ENCODE data around the gene IFI27L1. TPM values are rescaled to one million over a fixed set of nuclear protein-coding genes. Genes with fewer than 3 reads are reported as not detected.

The IFI27L1 gene
- total RNA-seq, 6 experiments from 2014 or later = 22.3 to 28.2 (median 23.7) TPM

GRCh38 chr14:94115631-94116030 is 34.5 kb downstream of the IFI27L1 start:
- Mint-ChIP-seq H3K27me3 (ENCODE audit: insufficient read depth) (peaks cover 19% of the 10 kb centered on the region), H3K4me1 (ENCODE audit: low read depth) (peaks cover 19% of the 10 kb centered on the region), H3K36me3 (ENCODE audit: low read depth) (peaks cover 7% of the 10 kb centered on the region; the same call in 1 of the 2 replicates), H3K9me3 (peaks cover 5% of the 10 kb centered on the region), H3K4me3 (no peak overlapping the region), H3K27ac (no peak overlapping the region)
- no peak for TF ChIP-seq CTCF (IDR thresholded peaks at IDR 0.05)
- no peak for DNase-seq

DNA sequence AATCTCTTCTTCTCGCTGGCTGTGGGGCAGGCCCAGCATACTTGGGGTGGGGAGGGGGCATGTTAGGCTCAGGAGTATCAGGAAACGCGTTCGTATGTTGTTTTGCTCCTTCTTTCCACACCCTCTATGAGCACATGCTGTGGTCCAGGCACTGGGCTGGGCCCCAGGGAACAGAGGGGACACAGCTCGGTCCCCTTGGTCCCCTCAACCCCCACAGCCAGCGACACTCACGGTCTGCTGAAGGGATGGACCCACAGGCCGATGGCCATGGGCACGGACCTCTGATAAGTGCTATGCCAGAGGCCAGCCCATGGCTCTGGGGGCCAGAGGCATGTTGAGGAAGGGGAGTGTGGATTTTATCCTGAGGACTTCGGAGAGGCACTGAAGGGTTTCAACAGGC is 35.6 kb downstream of the IFI27L1 start:
- H3K27ac Mint-ChIP-seq = no peak overlapping the region
- DNase-seq = no peak
- H3K27me3 Mint-ChIP-seq (ENCODE audit: insufficient read depth) = peaks cover 19% of the 10 kb centered on the region

GRCh38 chr14:94117856-94118255 is 36.7 kb downstream of the IFI27L1 start:
- Mint-ChIP-seq H3K27ac (no peak overlapping the region), H3K27me3 (ENCODE audit: insufficient read depth) (peaks cover 17% of the 10 kb centered on the region), H3K4me1 (ENCODE audit: low read depth) (peaks cover 31% of the 10 kb centered on the region), H3K4me3 (no peak overlapping the region), H3K9me3 (peaks cover 9% of the 10 kb centered on the region), H3K36me3 (ENCODE audit: low read depth) (peaks cover 10% of the 10 kb centered on the region; the same call in 1 of the 2 replicates)
- DNase-seq = no peak
- no peak for TF ChIP-seq CTCF (IDR thresholded peaks at IDR 0.05)

More for the DNA sequence above, 35.6 kb downstream of the IFI27L1 start:
- H3K4me1 Mint-ChIP-seq (ENCODE audit: low read depth) = peaks cover 30% of the 10 kb centered on the region
- H3K36me3 Mint-ChIP-seq (ENCODE audit: low read depth) = peaks cover 10% of the 10 kb centered on the region; the same call in 1 of the 2 replicates
- peaks cover 9% of the 10 kb centered on the region for H3K9me3 Mint-ChIP-seq
- TF ChIP-seq CTCF (IDR thresholded peaks at IDR 0.05) = no peak
- H3K4me3 Mint-ChIP-seq = no peak overlapping the region

DNA sequence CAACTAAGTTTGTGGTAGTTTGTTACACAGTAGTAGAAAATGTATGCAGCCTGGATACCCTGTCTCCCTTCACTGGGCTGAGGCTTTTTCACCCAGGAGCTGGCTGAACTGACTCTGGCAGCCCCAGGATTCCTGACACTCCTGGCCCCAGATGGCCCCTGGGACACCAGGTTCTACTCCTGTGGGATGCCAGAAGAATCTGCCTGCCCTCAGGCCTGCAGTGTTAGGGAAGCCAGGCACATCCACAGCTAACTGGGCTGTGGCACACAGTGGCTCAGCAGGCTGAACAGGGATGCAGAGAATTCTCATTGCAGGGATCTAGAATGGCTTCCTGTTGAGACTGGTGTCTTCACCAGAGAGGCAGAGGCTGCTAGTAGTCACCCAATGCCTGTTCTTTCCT is 38.0 kb downstream of the IFI27L1 start:
- no peak for TF ChIP-seq CTCF (IDR thresholded peaks at IDR 0.05)
- Mint-ChIP-seq H3K4me1 (ENCODE audit: low read depth) (peaks cover 30% of the 10 kb centered on the region), H3K9me3 (peaks cover 9% of the 10 kb centered on the region), H3K36me3 (ENCODE audit: low read depth) (peaks cover 10% of the 10 kb centered on the region; the same call in 1 of the 2 replicates), H3K27ac (no peak overlapping the region), H3K4me3 (no peak overlapping the region), H3K27me3 (ENCODE audit: insufficient read depth) (peaks cover 14% of the 10 kb centered on the region)
- DNase-seq = no peak

DNA sequence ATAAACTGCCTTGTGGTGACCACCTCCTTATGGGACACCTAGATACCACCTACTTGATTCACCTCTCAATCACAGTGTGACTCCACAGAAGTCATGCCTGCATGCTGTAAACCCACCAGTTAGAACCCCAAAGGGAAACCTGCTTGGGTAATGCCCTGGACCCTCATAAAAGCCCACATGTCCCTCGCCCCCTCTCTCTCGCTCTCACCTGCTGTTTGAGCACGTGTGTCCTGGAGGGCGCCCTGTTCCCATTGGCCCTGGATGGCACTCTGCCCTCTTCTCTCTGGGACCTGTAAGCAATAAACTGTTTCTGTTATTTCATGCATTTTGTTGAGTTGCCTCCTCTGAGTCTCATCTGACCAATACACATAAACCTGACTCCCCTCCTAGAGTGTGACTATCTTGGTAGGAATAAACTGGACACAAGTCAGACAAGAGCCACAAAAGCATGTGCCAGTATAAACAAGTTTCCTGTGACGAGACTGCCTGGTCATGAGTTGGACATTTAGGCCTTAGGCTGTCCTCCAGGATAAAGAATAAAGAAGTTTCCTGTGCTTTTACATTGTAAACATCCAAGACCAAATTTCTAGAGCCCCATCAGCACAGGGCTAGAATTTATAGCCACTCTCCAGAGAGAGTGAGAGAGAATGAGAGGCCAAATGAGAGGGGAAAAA is 39.7 kb downstream of the IFI27L1 start:
- Mint-ChIP-seq H3K4me3 (peak overlapping the region; percentile 23), H3K4me1 (ENCODE audit: low read depth) (peaks cover 20% of the 10 kb centered on the region), H3K27me3 (ENCODE audit: insufficient read depth) (peaks cover 2% of the 10 kb centered on the region), H3K9me3 (peaks cover 9% of the 10 kb centered on the region), H3K27ac (peak overlapping the region; percentile 85), H3K36me3 (ENCODE audit: low read depth) (peaks cover 10% of the 10 kb centered on the region; the same call in 1 of the 2 replicates)
- 0 out of 2 replicates have a peak, but pooled peaks have one; percentile 6 for TF ChIP-seq CTCF (IDR thresholded peaks at IDR 0.05)
- DNase-seq = peak; percentile 95
